ENCODE measurements around the gene ZNF841. TPM values are rescaled to one million over a fixed set of nuclear protein-coding genes. Genes with fewer than 3 reads are reported as not detected.

The ZNF841 gene
- total and polyA plus RNA-seq, 2 of the 13 experiments (the other 11 are each of a cell fraction or from before 2014, with no cell fraction given): 6.2 to 14.2 TPM

DNA sequence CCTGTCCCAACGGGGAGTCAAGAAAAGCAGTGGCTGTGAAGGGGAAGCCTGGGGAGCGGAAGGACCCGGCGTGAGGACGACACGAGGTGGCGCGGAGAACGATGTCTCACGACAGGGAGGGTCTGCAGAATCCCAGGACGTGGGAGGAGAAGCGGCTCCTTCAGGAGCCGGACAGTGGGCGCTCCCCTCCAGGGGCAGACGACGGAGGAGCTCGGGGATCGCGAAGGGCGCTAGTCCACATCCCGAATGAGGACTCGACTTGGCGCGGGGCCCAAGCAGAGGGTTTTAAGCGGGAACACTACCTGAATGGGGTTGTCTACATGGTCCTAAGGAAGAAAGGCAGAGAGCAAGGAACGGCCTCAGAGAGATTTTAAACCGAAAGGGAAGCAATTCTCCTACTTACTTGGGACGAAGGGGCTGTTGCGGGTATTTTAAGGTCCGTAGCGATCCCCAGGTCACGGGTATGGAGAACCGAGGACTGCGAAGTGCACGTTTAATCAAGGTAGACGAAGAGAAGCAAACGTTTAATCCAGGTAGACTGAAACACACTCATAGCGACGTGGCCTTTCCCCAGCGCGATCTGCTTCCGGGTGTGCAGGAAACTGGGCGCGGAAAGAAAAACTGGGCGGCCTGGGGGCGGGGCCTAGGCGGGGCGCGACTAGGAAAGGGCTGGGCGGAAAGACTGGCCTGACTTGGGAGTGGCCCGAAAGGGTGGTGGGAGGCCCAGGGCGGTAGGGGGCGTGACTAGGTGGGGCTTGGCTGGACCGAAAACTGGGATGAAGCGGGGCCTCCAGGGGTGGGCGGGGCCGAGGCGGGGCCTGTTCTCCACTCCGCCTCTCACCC lies at the start of gene ZNF841 (continued):
- TF ChIP-seq ZNF574 (CRISPR knock-in tag; IDR thresholded peaks at IDR 0.05) (peak; percentile 54), CREM (IDR thresholded peaks at IDR 0.05) (0 out of 2 replicates have a peak, but pooled peaks have one; percentile 37), CREM (CRISPR knock-in tag; IDR thresholded peaks at IDR 0.05) (no peak), ZNF576 (CRISPR knock-in tag; IDR thresholded peaks at IDR 0.05) (no peak), SALL2 (CRISPR knock-in tag; IDR thresholded peaks at IDR 0.05) (0 out of 2 replicates have a peak, but pooled peaks have one; percentile 41), ZBTB8A (CRISPR knock-in tag; IDR thresholded peaks at IDR 0.05; ENCODE audit: borderline replicate concordance, low read depth) (no peak), SAP130 (CRISPR knock-in tag; IDR thresholded peaks at IDR 0.05; ENCODE audit: low read depth) (peak; percentile 95), SALL1 (CRISPR knock-in tag; IDR thresholded peaks at IDR 0.05) (peak; percentile 37), NFIC (IDR thresholded peaks at IDR 0.05; ENCODE audit: low read length) (no peak), ZFP36L2 (CRISPR knock-in tag; IDR thresholded peaks at IDR 0.05) (no peak), SUZ12 (IDR thresholded peaks at IDR 0.05; ENCODE audit: low read depth, low read length) (no peak), STAT5B (CRISPR knock-in tag; IDR thresholded peaks at IDR 0.05) (no peak)
- TF ChIP-seq, protein P1, sequence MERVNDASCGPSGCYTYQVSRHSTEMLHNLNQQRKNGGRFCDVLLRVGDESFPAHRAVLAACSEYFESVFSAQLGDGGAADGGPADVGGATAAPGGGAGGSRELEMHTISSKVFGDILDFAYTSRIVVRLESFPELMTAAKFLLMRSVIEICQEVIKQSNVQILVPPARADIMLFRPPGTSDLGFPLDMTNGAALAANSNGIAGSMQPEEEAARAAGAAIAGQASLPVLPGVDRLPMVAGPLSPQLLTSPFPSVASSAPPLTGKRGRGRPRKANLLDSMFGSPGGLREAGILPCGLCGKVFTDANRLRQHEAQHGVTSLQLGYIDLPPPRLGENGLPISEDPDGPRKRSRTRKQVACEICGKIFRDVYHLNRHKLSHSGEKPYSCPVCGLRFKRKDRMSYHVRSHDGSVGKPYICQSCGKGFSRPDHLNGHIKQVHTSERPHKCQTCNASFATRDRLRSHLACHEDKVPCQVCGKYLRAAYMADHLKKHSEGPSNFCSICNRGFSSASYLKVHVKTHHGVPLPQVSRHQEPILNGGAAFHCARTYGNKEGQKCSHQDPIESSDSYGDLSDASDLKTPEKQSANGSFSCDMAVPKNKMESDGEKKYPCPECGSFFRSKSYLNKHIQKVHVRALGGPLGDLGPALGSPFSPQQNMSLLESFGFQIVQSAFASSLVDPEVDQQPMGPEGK (CRISPR knock-in tag; IDR thresholded peaks at IDR 0.05): 0 out of 2 replicates have a peak, but pooled peaks have one; percentile 11
- TF ChIP-seq, protein P2, sequence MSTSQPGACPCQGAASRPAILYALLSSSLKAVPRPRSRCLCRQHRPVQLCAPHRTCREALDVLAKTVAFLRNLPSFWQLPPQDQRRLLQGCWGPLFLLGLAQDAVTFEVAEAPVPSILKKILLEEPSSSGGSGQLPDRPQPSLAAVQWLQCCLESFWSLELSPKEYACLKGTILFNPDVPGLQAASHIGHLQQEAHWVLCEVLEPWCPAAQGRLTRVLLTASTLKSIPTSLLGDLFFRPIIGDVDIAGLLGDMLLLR (CRISPR knock-in tag; IDR thresholded peaks at IDR 0.05): no peak

Measured in HepG2 (cell line).